ENCODE results near the gene SUN5.

Gene SUN5

GRCh38 chr20:33014336-33015113 lies 10.3 kb upstream of the SUN5 start:
- H3K4me3 ChIP-seq (ENCODE audit: low read depth, low read length), result no peak overlapping the region
- TF ChIP-seq, protein P1, sequence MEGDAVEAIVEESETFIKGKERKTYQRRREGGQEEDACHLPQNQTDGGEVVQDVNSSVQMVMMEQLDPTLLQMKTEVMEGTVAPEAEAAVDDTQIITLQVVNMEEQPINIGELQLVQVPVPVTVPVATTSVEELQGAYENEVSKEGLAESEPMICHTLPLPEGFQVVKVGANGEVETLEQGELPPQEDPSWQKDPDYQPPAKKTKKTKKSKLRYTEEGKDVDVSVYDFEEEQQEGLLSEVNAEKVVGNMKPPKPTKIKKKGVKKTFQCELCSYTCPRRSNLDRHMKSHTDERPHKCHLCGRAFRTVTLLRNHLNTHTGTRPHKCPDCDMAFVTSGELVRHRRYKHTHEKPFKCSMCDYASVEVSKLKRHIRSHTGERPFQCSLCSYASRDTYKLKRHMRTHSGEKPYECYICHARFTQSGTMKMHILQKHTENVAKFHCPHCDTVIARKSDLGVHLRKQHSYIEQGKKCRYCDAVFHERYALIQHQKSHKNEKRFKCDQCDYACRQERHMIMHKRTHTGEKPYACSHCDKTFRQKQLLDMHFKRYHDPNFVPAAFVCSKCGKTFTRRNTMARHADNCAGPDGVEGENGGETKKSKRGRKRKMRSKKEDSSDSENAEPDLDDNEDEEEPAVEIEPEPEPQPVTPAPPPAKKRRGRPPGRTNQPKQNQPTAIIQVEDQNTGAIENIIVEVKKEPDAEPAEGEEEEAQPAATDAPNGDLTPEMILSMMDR (IDR thresholded peaks at IDR 0.05; ENCODE audit: low read depth, low read length, missing control alignments), result no peak
- DNase-seq (ENCODE audit: low read depth), result no peak
- in situ Hi-C loops (cut with HindIII; ENCODE audit: low sequenced_read_pairs), result no loop called here

DNA sequence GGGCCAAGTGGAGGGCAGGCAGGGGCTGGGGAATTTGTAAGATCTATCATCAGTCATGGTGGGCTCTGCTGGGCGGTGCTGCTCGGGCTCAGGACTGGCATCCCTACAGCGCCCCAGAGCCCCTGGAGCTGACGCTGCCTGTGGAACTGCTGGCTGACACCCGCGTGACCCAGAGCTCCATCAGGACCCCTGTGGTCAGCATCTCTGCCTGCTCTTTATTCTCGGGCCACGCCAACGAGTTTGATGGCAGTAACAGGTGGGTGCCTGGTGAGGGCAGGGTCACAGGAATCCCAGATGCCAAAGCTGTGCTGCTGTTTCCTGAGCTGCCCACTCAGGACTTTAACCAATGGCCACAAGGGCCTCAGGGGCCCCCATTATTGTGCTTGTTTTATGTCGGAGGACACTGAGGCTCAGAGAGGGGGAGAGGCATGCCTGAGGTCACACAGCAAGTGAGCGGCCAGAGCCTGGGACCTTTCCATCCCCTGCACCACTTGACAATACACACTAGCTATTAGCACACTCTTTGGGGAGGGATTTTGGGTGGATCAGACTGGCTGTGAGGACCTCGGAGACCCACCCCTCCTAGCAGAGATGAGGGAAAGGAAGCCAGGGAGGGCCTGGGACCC lies 9.6 kb upstream of the SUN5 start:
- no peak for DNase-seq (ENCODE audit: low read depth)
- in situ Hi-C loops (cut with HindIII; ENCODE audit: low sequenced_read_pairs), result no loop called here
- TF ChIP-seq, protein P1 (IDR thresholded peaks at IDR 0.05; ENCODE audit: low read depth, low read length, missing control alignments), result no peak
- H3K4me3 ChIP-seq (ENCODE audit: low read depth, low read length), result no peak overlapping the region

- TF ChIP-seq, protein P1 (IDR thresholded peaks at IDR 0.05; ENCODE audit: low read depth, low read length, missing control alignments), result no peak
- no peak for DNase-seq (ENCODE audit: low read depth)
- in situ Hi-C loops (cut with HindIII; ENCODE audit: low sequenced_read_pairs), result no loop called here
- no peak overlapping the region for H3K4me3 ChIP-seq (ENCODE audit: low read depth, low read length)
Observed at GRCh38 chr20:33012327-33013189, 8.3 kb upstream of the SUN5 start.

DNA sequence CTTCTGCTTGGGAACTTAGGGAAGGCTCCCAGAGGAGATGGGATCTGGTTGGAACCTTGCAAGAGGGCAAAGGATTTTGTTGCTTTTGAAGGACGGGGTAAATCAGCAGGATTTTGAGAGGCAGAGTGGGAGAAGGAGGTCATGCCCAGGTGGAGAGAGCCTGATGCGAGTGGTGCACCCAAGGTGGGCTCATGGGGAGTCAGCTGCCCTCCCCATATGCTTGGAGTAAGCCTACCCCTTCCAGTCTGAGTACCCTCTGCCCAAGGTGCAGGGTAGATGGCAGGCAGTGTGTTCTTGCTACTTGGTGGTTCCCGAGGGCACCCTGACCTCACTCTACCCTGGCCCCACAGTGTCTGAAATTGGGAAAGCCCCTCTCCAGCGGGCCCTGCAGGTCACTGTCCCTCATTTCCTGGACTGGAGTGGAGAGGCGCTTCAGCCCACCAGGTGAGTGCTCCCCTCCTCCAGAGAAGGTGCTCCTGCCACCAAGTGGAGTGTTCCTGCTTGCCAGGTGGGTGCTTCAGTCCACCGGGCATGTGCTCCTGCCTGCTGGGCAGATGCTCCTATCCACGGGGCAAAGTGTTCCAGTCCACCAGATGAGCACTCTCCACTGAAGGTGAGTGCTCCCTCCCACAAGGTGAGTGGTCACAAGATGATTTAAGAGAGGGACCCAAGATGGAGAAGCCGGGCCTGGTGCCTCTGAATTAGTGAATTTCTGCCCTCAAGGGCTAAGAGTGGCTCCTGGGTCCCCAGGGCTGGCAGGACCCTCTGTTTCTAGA lies 6.6 kb upstream of the SUN5 start:
- TF ChIP-seq, protein P1 (IDR thresholded peaks at IDR 0.05; ENCODE audit: low read depth, low read length, missing control alignments), result no peak
- no peak for DNase-seq (ENCODE audit: low read depth)
- no peak overlapping the region for H3K4me3 ChIP-seq (ENCODE audit: low read depth, low read length)
- in situ Hi-C loops (cut with HindIII; ENCODE audit: low sequenced_read_pairs), result no loop called here

DNA sequence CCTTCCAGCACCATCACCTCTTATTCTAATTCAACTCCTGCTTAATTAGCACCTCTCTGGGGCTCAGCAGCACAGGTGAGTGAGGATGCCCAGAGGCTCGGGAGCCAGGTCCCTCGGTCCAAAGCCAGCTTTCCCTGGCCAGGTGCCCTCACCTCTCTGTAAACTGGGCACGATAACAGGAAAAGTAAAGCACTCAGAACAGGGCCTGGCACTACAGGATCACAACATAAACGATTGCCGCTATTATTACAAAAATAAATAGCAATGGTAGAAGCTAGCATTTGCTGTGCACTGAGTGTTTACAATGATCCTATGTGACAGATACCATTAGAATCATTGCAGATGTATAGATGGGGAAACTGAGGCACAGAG lies 5.9 kb upstream of the SUN5 start:
- no peak for DNase-seq (ENCODE audit: low read depth)
- in situ Hi-C loops (cut with HindIII; ENCODE audit: low sequenced_read_pairs), result no loop called here
- TF ChIP-seq, protein P1 (IDR thresholded peaks at IDR 0.05; ENCODE audit: low read depth, low read length, missing control alignments), result no peak
- H3K4me3 ChIP-seq (ENCODE audit: low read depth, low read length), result no peak overlapping the region
